HG02943 (cell line): ENCODE data around the gene DIP2B.

ENCODE experiments used
- ATAC-seq: cut with Tn5 transposase; IDR thresholded peaks from one replicate; pipeline ENCODE4 v1.9.1; 2021; ENCODE audit warnings: mild to moderate bottlenecking, low read depth, moderate library complexity; ENCODE audit not compliant: unreplicated experiment

DIP2B gene

GRCh38 chr12:50610171-50610570, 105.4 kb downstream of the DIP2B start:
- no peak for ATAC-seq

- ATAC-seq, result no peak
These were observed 106.4 kb downstream of the DIP2B start for GRCh38 chr12:50611021-50611744.

GRCh38 chr12:50612882-50613281, 108.1 kb downstream of the DIP2B start:
- ATAC-seq, result no peak

GRCh38 chr12:50613463-50613862, 108.7 kb downstream of the DIP2B start:
- no peak for ATAC-seq

- ATAC-seq, result no peak
These were observed 109.5 kb downstream of the DIP2B start for GRCh38 chr12:50614167-50614759.

GRCh38 chr12:50615145-50615906, 110.5 kb downstream of the DIP2B start:
- no peak for ATAC-seq

- ATAC-seq, result no peak
These were observed 111.1 kb downstream of the DIP2B start for GRCh38 chr12:50615907-50616296.

GRCh38 chr12:50617657-50618056, 112.9 kb downstream of the DIP2B start:
- no peak for ATAC-seq

- no peak for ATAC-seq
These were observed 114.3 kb downstream of the DIP2B start for GRCh38 chr12:50618864-50619609.

GRCh38 chr12:50619610-50619958, 114.8 kb downstream of the DIP2B start:
- ATAC-seq, result no peak

GRCh38 chr12:50620109-50620977, 115.6 kb downstream of the DIP2B start:
- no peak for ATAC-seq

GRCh38 chr12:50620978-50621360, 116.2 kb downstream of the DIP2B start:
- no peak for ATAC-seq

GRCh38 chr12:50621399-50622300, 116.9 kb downstream of the DIP2B start:
- no peak for ATAC-seq

GRCh38 chr12:50625029-50625925, 120.5 kb downstream of the DIP2B start:
- no peak for ATAC-seq

GRCh38 chr12:50626026-50626425, 121.2 kb downstream of the DIP2B start:
- no peak for ATAC-seq

GRCh38 chr12:50627491-50627890, 122.7 kb downstream of the DIP2B start:
- ATAC-seq, result no peak

- no peak for ATAC-seq
These were observed 123.6 kb downstream of the DIP2B start for GRCh38 chr12:50628394-50628793.

GRCh38 chr12:50633955-50634354, 129.2 kb downstream of the DIP2B start:
- ATAC-seq, result no peak
